ENCODE data around the gene FNDC3B.
"Not testable (repeated sequence)": the region's sequence is repeated elsewhere in the genome, so short reads cannot be mapped to it uniquely, and the experiment has no call there.

FNDC3B gene

DNA sequence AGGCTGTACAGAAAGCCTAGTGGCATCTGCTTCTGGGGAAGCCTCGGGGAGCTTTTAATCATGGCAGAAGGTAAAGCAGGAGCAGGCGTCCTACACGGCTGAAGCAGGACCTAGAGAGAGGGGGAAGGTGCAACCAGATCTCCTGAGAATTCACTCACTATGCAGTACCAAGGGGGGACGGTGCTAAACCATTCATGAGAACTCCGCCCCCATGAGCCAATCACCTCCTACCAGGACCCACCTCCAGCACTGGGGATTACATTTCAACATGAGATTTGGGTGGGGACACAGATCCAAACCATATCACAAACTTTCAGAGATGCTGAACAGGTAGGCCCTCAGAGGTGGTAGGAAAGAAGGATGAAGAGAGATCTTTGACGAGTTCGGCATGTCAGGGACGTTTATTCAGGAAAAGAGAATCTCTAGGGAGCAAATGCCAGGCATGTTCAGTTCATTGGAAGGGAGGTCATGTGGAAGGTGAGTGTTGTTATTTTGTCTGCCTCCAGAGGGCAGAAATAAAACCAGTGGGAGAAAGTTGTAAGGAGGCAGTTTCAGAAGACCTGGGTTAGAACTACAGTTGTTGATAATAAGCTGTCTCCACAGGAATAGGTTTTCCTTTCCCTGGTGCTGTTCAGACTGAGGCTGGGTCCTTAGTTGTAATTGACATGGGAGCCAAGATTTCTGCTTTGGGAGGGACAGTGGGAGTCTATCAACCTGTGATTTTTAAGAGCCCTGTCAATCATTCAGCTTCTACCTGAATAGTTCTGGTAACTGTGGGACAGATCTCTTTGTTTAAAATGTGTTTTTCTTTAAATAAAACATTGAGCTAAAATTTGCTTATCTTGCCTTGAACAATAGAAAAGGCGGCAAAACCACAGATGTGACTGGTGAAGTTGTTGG is 4.3 kb upstream of the FNDC3B start:
- peak; percentile 26 for DNase-seq

DNA sequence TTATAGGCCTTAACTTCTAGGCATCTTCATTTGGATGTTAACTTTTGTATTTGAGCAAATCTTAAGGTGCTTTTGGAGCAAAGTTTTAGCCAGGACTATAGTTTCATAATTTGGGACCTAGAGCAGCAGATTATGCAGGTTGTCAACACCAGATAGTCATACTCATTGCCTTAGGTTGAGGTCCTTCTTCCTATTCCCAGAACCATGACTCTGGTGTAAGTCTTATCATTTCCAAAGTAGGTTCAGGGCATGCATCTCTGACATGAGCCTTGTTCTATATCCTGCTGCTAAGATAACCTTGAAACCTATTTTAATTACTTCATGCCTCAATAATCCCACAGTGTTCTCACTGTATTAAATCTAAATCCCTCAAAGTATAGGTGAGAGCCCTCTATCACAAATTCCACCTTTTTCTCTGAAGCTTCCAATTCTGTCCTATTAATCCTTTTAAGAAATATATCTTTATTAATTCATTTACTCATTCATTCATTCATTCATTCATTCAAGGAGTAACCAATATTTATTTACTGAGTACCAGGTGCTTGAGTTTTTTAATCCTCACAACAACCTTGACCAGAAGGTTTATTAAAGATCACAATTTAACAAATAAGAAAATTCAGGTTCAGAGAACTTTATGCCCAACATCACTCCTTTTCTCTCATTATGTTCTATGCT is 2.7 kb upstream of the FNDC3B start:
- no peak for DNase-seq

DNA sequence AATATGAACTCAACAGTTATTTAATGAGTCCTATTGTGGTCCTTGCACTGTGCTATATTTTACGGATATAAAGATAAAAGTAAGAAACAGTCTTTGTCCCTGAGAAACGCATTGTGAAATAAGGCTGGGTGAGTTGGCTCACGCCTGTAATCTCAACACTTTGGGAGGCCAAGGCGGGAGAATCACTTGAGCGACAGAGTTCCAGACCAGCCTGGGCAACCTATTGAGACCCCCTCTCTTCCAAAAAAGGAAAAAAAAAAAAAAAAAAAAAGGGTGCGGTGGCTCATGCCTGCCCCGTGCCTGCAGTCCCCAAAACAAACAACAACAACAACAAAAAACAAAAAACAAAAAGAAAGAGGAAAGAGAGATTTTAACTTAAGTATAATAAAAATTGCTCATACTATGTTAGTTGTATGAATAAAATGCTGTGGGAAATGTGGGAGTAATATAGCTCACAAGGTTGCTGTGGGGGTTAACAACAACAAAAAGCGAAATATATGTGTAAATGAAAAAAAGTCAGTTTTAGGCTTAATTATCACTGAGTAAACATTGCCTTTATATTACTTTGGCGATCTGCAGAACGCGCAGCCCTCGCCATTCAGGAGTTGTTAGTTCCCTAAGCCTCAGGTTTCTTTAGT is 461 bp upstream of the FNDC3B start:
- DNase-seq, result peak; percentile 21

DNA sequence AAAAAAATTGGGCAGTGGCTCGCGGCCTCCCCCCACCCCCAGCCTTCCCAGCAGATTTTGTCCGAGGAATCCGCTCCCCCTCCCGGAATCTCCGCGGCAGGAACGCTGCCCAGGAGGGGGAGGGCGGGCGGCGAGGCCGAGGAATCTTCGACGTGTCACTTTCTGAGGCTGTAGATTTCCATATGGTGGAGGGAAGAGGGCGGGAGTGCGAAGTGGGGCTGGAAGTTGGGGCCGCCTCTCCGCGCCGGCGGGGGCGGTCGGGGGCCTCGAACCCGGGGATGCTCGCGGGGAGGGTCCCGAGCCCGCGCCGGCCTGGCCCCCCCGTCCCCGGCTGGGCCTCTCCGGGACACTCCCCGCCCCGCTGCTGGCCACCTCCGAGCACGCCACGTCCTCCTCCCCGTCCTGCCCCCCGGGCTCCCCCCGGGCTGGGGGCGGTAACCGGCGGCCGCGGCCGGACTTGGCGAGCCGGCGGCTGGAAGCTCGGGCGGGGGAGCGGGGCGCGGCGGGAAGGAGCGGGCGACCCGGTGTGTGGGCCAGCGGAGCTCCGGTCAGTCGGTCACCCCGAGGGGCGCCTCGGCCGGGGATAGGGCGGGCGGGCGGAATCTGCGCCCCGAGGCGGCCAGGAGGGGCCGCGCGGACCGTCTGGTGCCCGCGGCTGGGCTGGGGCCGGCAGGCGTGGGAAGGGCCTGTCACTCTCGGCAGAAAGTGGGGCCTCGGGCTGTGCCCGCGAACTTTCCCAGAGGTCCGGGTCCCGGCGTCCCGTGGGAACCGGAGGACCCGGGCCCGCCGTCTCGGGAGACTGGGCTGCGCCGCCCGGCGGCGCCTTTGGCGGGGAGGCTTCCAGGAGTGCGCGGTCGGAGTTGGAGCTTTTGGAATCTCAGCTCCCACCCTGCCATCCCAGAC is 951 bp downstream of the FNDC3B start:
- no peak for DNase-seq

GRCh38 chr3:172040981-172041963 is 1.9 kb downstream of the FNDC3B start:
- no peak for DNase-seq

- DNase-seq, result no peak
Observed at GRCh38 chr3:172042136-172042662, 2.8 kb downstream of the FNDC3B start.

GRCh38 chr3:172042663-172043179 is 3.3 kb downstream of the FNDC3B start:
- DNase-seq, result not testable (repeated sequence)

- no peak for DNase-seq
Observed at GRCh38 chr3:172043233-172043632, 3.9 kb downstream of the FNDC3B start.

DNA sequence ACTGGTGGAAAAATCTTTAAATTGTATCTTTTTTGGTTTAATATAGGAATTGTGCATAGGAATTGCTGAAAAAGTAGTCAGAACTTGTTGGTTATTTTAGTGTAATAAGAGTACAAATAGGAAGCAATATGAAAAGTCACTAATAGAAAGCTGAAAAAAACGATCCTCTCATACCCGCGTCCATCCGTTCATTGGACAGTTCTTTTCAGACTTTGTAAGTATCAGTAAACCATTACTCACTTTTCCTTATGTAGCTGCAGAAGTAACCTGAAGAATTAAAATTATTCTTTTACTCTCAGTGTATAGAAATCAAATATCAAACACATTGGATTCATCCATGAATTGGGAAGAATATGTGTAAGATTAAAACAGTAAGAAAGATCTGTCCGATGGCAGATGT is 4.4 kb downstream of the FNDC3B start:
- no peak for DNase-seq

GRCh38 chr3:172044833-172045585 is 5.6 kb downstream of the FNDC3B start:
- no peak for DNase-seq

DNA sequence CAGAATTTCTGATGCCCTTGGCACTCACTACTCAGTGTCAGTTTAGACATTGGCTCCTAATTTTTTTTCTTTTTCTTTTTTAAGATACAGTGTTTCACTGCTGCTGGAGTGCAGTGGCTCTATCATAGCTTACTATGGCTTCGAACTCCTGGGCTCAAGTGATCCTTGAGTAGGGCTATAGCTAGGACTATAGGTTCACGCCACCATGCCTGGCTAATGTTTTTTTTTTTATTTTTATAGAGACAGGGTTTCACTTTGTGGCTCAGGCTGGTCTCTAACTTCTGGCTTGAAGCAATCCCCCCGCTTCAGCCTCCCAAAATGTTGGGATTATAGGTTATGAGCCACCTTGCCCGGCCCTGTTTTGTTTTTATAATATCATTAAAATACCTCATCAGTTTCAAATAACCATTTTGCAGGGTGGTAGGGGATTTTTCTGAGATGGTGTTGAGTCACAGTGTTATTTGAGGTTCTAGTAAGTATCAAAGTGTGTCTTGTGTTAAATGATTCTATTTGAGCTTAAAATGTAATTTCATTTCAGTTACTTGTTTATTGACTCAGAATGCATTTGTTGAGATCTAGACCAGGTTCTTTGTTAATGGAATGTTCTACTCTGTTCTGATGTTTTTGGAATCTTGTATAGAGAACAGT is 7.0 kb downstream of the FNDC3B start:
- DNase-seq, result no peak

DNA sequence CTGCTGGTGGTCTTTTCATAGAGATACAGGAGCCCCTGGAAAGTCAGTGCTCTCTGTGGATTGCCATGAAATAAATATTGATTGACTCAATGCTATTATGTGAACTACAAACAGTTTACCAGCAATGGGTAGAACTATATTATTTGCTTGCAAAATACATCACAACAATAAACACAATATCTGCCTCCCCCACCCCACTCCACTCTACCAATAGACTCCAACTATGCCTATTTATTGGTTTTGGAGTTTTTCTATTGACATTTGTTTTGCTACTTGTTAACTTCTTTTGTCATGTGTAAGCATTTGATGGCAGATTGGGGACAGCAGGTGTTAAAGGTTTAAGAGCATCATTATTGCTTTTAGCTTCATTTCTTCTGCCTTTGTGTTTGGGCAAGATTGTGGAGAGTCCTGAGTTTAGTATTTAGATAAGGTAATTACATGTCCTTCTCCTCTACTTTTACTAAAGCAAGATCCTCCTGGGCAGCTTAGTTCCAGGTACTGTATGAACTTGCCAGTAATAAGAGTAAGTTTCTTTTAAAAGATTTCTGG is 8.3 kb downstream of the FNDC3B start:
- no peak for DNase-seq

- DNase-seq, result no peak
Observed at GRCh38 chr3:172048599-172048998, 9.2 kb downstream of the FNDC3B start.

GRCh38 chr3:172051310-172051956 is 12.1 kb downstream of the FNDC3B start:
- no peak for DNase-seq

DNA sequence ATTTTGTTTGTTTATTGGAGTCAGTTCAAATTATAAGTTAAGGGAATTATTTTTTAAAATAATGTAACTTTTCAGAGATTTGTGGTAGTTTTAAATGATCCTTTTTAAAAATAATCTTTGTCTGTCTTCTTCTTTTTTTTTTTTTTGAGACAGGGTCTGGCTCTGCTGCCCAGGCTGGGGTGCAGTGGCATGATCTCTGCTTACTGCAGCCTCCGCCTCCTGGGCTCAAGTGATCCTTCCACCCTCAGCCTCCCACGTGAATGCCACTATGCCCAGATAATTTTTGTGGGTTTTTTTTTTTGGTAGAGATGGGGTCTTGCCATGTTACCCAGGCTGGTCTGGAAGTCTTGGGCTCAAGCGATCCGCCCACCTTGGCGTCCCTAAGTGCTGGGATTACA is 12.6 kb downstream of the FNDC3B start:
- DNase-seq, result no peak

DNA sequence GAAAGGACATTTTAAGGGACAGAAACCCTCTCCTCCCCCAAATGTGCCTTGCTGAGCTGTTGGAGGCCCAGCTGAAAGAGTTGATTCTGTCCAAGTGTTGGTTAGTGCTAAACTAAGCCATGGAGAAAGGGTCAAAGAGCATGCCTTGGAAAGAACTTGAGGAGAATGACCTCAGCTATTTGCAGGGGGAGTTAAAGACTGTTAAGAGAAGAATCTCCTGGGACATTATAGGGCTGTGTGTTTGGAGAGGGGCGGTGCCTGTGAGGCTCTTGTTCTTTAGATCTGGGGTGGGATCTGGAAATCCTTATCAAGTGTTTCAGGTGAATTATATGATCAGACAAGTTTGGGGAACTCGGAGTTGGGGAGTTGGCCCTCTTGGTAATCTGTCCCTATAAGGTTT is 13.0 kb downstream of the FNDC3B start:
- DNase-seq, result no peak

DNA sequence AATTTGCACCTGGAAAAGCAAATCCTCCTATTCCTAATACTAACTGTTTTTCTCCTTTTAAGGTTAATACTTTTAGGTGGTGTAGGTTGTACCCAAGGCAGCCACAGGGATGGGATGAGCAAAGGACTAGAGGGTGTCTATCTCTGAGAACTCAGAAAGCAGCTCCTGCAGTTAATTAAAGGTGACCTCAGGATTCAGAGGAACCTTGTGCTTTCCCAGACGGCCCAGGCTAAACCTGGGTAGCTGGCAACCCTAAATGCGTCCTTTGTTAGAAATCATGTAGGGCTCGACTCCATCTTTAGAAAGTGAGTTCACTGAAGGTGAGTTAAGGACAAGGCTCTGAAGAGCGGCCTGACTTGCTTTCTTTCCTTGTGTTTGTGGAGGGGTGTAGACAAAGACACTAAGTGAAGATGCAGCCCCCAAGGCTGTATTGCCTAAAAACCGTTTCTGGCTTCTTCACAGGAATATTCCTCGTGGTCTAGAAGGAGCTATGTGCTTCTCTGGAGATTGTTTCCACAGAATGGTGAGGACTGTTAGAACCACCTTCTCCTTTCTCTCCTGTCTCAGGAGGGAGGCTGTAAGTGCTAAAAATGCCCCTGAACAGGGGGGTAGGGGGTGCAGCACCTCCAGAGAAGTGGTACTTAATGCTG is 14.9 kb downstream of the FNDC3B start:
- no peak for DNase-seq

- DNase-seq, result no peak
Observed at GRCh38 chr3:172056416-172056815, 17.0 kb downstream of the FNDC3B start.
